ENCODE data around the gene APOD. TPM values are rescaled to one million over a fixed set of nuclear protein-coding genes. Genes with fewer than 3 reads are reported as not detected.

APOD gene
- total RNA-seq, 1 donor from 2014 or later: 92.5 TPM

- no peaks in the 10 kb centered on the region for H3K9me3 ChIP-seq (replicated peaks)
Observed at GRCh38 chr3:195548987-195549386, 34.8 kb downstream of the APOD start.

DNA sequence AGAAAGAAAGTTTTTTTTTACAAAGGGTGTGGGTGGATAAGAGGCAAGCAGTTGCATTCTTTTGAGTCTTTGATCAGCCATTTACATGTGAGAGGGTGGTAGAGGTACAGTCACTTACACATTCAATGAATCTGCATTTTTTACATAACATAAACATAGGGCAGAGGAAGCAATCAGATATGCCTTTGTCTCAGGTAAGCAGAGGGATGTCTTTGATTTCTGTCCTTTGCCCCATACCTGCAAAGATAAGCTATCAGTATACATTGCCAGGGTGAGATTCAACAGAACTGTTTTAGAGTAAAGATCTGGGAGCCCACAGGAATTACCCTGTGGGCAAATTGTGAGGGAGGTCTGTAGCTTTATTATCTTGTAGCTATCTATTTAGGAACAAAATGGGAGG lies 35.2 kb downstream of the APOD start:
- TF ChIP-seq CTCF (IDR thresholded peaks at IDR 0.05; ENCODE audit: borderline replicate concordance): no peak
- Histone ChIP-seq H3K4me3 (no peak overlapping the region), H3K27ac (replicated peaks) (no peak overlapping the region), H3K4me1 (peaks cover 52% of the 10 kb centered on the region), H3K9me3 (replicated peaks) (no peaks in the 10 kb centered on the region), H3K27me3 (ENCODE audit: low read depth) (no peaks in the 10 kb centered on the region), H3K36me3 (no peaks in the 10 kb centered on the region)
- intact Hi-C loops (cut with micrococcal nuclease): no loop called here
- DNase-seq: no peak

More at GRCh38 chr3:195548987-195549386, 34.8 kb downstream of the APOD start:
- intact Hi-C loops (cut with micrococcal nuclease): no loop called here
- Histone ChIP-seq H3K4me1 (peaks cover 47% of the 10 kb centered on the region), H3K27ac (replicated peaks) (no peak overlapping the region), H3K27me3 (ENCODE audit: low read depth) (no peaks in the 10 kb centered on the region), H3K4me3 (no peak overlapping the region), H3K36me3 (no peaks in the 10 kb centered on the region)
- DNase-seq: no peak
- no peak for TF ChIP-seq CTCF (IDR thresholded peaks at IDR 0.05; ENCODE audit: borderline replicate concordance)

- H3K9me3 ChIP-seq (replicated peaks): no peaks in the 10 kb centered on the region
- no peaks in the 10 kb centered on the region for H3K27me3 ChIP-seq (ENCODE audit: low read depth)
- peaks cover 54% of the 10 kb centered on the region for H3K4me1 ChIP-seq
- no peak overlapping the region for H3K4me3 ChIP-seq
- TF ChIP-seq CTCF (IDR thresholded peaks at IDR 0.05; ENCODE audit: borderline replicate concordance): no peak
- no peak overlapping the region for H3K27ac ChIP-seq (replicated peaks)
- intact Hi-C loops (cut with micrococcal nuclease): no loop called here
- DNase-seq: no peak
- H3K36me3 ChIP-seq: no peaks in the 10 kb centered on the region
Observed at GRCh38 chr3:195548006-195548405, 35.7 kb downstream of the APOD start.

- no peak for TF ChIP-seq CTCF (IDR thresholded peaks at IDR 0.05; ENCODE audit: borderline replicate concordance)
- Histone ChIP-seq H3K4me1 (peaks cover 67% of the 10 kb centered on the region), H3K27me3 (ENCODE audit: low read depth) (no peaks in the 10 kb centered on the region), H3K36me3 (no peaks in the 10 kb centered on the region), H3K9me3 (replicated peaks) (no peaks in the 10 kb centered on the region), H3K27ac (replicated peaks) (peak overlapping the region; percentile 94), H3K4me3 (no peak overlapping the region)
- DNase-seq: no peak
- intact Hi-C loops (cut with micrococcal nuclease): no loop called here
Observed at GRCh38 chr3:195546130-195546560, 37.6 kb downstream of the APOD start.

DNA sequence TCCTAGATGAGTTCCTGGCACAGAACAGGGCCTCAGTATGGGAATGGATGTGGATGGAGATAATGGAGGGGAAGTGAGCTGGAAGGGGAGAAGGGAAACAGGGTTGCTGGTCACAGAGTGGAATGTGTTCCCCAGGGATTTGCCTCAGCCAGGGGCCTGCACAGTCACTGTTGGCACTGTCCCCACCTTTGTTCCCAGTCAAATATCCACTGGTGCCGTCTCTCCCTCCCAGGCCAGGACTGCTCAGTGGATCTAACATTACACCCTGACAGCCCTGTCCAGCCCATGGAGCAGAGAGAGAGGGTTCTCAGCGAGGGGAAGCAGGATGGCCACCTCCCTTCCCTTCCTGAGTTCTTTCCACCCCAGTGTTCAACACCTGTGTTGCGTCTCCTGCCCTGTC lies 39.1 kb downstream of the APOD start:
- Histone ChIP-seq H3K9me3 (replicated peaks) (no peaks in the 10 kb centered on the region), H3K4me3 (no peak overlapping the region), H3K27ac (replicated peaks) (peak overlapping the region; percentile 94), H3K27me3 (ENCODE audit: low read depth) (no peaks in the 10 kb centered on the region), H3K36me3 (no peaks in the 10 kb centered on the region), H3K4me1 (peaks cover 70% of the 10 kb centered on the region)
- intact Hi-C loops (cut with micrococcal nuclease): no loop called here
- TF ChIP-seq CTCF (IDR thresholded peaks at IDR 0.05; ENCODE audit: borderline replicate concordance): no peak
- DNase-seq: peak; percentile 48

DNA sequence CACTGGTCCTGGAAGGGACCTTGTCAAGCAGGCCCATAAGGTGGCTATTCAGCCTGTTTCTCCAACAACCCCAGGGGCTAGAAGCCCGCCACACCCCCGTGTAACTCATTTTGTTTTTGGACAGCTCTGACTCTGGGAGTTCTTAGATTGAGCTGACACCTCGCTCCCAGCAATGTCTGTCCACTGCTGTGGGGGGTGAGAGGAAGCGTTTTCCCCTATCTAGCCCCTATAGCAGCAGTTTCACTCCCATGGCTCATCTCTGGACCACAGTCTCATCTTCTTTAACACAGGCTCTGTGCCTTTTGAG lies 39.6 kb downstream of the APOD start:
- Histone ChIP-seq H3K27me3 (ENCODE audit: low read depth) (no peaks in the 10 kb centered on the region), H3K36me3 (no peaks in the 10 kb centered on the region), H3K4me3 (peak overlapping the region; percentile 86), H3K9me3 (replicated peaks) (no peaks in the 10 kb centered on the region), H3K4me1 (peaks cover 74% of the 10 kb centered on the region), H3K27ac (replicated peaks) (peak overlapping the region; percentile 94)
- no peak for DNase-seq
- no peak for TF ChIP-seq CTCF (IDR thresholded peaks at IDR 0.05; ENCODE audit: borderline replicate concordance)
- intact Hi-C loops (cut with micrococcal nuclease): no loop called here

Measured in left ventricle myocardium inferior (tissue), 1 donor.